Stimulated activated CD8-positive, alpha-beta memory T cell treated with anti-CD3 and anti-CD28 coated beads, Interleukin-4, amount 100 ng/mL, for 4 hours (primary cell): ENCODE measurements around the gene TAF11L2.
"Not testable (repeated sequence)": the region's sequence is repeated elsewhere in the genome, so short reads cannot be mapped to it uniquely, and the experiment has no call there.

ENCODE experiments used
- DNase-seq, 2 donors: peaks; one replicate each; pipeline ENCODE4 v3.0.0-alpha.2; 2020; ENCODE audit warnings: low read depth in 2 of 2, low spot score in 1 of 2

TAF11L2 gene

DNA sequence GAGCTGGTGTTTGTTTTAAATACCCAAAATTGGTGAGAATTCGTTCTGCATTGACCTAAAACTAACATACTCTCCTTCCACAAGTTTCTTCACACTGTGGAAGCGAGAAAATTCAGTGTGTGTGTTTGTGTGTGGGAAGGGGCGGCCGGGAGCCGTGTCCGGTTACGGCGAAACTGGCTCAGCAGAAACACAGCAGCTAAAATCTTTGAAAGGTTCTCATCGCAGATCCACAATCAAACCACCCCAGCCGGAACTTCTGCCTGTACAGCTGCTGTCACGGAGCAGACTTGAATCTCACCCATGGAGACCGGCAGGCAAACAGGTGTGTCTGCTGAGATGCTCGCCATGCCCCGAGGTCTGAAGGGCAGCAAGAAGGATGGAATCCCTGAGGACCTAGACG is 26.9 kb downstream of the TAF11L2 start, which contains the start of gene TAF11L5:
TSS of gene TAF11L5 (plus strand) at position 301 of the 400 bp plus-strand sequence.
- DNase-seq, result not testable (repeated sequence)

- not testable (repeated sequence) for DNase-seq
Observed at GRCh38 chr5:17526504-17526903, 28.5 kb downstream of the TAF11L2 start.

DNA sequence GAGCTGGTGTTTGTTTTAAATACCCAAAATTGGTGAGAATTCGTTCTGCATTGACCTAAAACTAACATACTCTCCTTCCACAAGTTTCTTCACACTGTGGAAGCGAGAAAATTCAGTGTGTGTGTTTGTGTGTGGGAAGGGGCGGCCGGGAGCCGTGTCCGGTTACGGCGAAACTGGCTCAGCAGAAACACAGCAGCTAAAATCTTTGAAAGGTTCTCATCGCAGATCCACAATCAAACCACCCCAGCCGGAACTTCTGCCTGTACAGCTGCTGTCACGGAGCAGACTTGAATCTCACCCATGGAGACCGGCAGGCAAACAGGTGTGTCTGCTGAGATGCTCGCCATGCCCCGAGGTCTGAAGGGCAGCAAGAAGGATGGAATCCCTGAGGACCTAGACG is 30.3 kb downstream of the TAF11L2 start, which contains the start of gene TAF11L6:
TSS of gene TAF11L6 (plus strand) at position 301 of the 400 bp plus-strand sequence.
- DNase-seq, result not testable (repeated sequence)
